ENCODE measurements around the gene BTF3. TPM values are rescaled to one million over a fixed set of nuclear protein-coding genes. Genes with fewer than 3 reads are reported as not detected.

The BTF3 gene
- total and polyA plus RNA-seq, 9 of the 15 experiments (the other 6 are each of a cell fraction or from before 2014, with no cell fraction given) = 534 to 1,637 (median 848) TPM

GRCh38 chr5:73460133-73460532 is 38.1 kb upstream of the BTF3 start:
- TF ChIP-seq DNMT1 (IDR thresholded peaks at IDR 0.05) = no peak
- TF ChIP-seq ZNF324 (CRISPR knock-in tag; IDR thresholded peaks at IDR 0.05) = no peak
- no peak for TF ChIP-seq ZBTB8A (IDR thresholded peaks at IDR 0.05; ENCODE audit: partially characterized antibody)
- no peak for TF ChIP-seq ZNF444 (CRISPR knock-in tag; IDR thresholded peaks at IDR 0.05)
- no peak for TF ChIP-seq LARP7 (IDR thresholded peaks at IDR 0.05)
- TF ChIP-seq, protein P1, sequence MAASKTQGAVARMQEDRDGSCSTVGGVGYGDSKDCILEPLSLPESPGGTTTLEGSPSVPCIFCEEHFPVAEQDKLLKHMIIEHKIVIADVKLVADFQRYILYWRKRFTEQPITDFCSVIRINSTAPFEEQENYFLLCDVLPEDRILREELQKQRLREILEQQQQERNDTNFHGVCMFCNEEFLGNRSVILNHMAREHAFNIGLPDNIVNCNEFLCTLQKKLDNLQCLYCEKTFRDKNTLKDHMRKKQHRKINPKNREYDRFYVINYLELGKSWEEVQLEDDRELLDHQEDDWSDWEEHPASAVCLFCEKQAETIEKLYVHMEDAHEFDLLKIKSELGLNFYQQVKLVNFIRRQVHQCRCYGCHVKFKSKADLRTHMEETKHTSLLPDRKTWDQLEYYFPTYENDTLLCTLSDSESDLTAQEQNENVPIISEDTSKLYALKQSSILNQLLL (CRISPR knock-in tag; IDR thresholded peaks at IDR 0.05; ENCODE audit: borderline replicate concordance) = no peak
- TF ChIP-seq, protein P2, sequence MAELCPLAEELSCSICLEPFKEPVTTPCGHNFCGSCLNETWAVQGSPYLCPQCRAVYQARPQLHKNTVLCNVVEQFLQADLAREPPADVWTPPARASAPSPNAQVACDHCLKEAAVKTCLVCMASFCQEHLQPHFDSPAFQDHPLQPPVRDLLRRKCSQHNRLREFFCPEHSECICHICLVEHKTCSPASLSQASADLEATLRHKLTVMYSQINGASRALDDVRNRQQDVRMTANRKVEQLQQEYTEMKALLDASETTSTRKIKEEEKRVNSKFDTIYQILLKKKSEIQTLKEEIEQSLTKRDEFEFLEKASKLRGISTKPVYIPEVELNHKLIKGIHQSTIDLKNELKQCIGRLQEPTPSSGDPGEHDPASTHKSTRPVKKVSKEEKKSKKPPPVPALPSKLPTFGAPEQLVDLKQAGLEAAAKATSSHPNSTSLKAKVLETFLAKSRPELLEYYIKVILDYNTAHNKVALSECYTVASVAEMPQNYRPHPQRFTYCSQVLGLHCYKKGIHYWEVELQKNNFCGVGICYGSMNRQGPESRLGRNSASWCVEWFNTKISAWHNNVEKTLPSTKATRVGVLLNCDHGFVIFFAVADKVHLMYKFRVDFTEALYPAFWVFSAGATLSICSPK (IDR thresholded peaks at IDR 0.05; ENCODE audit: borderline replicate concordance) = no peak
- no peak for TF ChIP-seq MTF1 (CRISPR knock-in tag; IDR thresholded peaks at IDR 0.05; ENCODE audit: borderline replicate concordance)
- TF ChIP-seq XRCC5 (IDR thresholded peaks at IDR 0.05; ENCODE audit: low read depth, low read length) = no peak
- no peak for TF ChIP-seq ZEB2 (IDR thresholded peaks at IDR 0.05)
- no peak for TF ChIP-seq CREB3L1 (IDR thresholded peaks at IDR 0.05; ENCODE audit: borderline replicate concordance, low read depth)
- TF ChIP-seq SAP30 (IDR thresholded peaks at IDR 0.05; ENCODE audit: borderline replicate concordance, insufficient read depth, low read depth, low read length, poor library complexity, severe bottlenecking) = no peak
- TF ChIP-seq PKNOX1 (IDR thresholded peaks at IDR 0.05) = no peak
- no peak for TF ChIP-seq NR2C1 (IDR thresholded peaks at IDR 0.05)
- no peak for TF ChIP-seq NR2C1 (tag; IDR thresholded peaks at IDR 0.05)
- no peak for TF ChIP-seq CBX5 (IDR thresholded peaks at IDR 0.05; ENCODE audit: borderline replicate concordance, low read depth)
- TF ChIP-seq TEAD2 (tag; IDR thresholded peaks at IDR 0.05) = no peak
- no peak for TF ChIP-seq TFAM (CRISPR knock-in tag; conservative IDR thresholded peaks at IDR 0.05)
- H3K27me3 ChIP-seq (ENCODE audit: control insufficient read depth in 2 of 2, insufficient read depth in 2 of 2, low read length in 2 of 2) = peaks cover 7 to 14% of the 10 kb centered on the region in 2 experiments; a peak in 2 of 5 replicates
- ATAC-seq (no peak), FAIRE-seq (no peak), DNase-seq (ENCODE audit: extremely low read depth in 1 of 4, low spot score in 3 of 4) (no peak)
- BruUV-seq (replicated peaks) = no TSS peak
- H3K4me1 ChIP-seq (replicated peaks in 1 of 2; ENCODE audit: control insufficient read depth in 2 of 2, insufficient read depth in 2 of 2, low read length in 2 of 2) = 0 out of 5 replicates have a peak, but pooled peaks cover 0 to 4% of the 10 kb centered on the region in 2 experiments
- no peak overlapping the region for H3K4me2 ChIP-seq (ENCODE audit: insufficient read depth, low read length)
- no peak overlapping the region for H3K4me3 ChIP-seq
- no peaks in the 10 kb centered on the region for H3K79me2 ChIP-seq (ENCODE audit: control insufficient read depth, insufficient read depth, low read length)
- WGBS (ENCODE audit: insufficient coverage, low coverage, missing lambda C conversion rate) = 0% methylated on average over 1 of the region's 1 CpG
- in situ Hi-C loops (cut with MboI) (no loop called here), intact Hi-C loops (cut with micrococcal nuclease) (no loop called here)
- no peak overlapping the region for H3K27ac ChIP-seq (ENCODE audit: extremely low read depth, low read depth, low read length)
- no peaks in the 10 kb centered on the region for H3K9me3 ChIP-seq (replicated peaks; ENCODE audit: control insufficient read depth, insufficient read depth, low read depth, low read length)
- no peaks in the 10 kb centered on the region for H3K36me3 ChIP-seq (ENCODE audit: control insufficient read depth, insufficient read depth, low read length)
- ChIA-PET POLR2A (no interaction called here), CTCF (ENCODE audit: low intra/inter-chr PET ratio) (no interaction called here)
- no peak overlapping the region for H2AFZ ChIP-seq (ENCODE audit: low read depth, low read length)
- H3K9ac ChIP-seq (ENCODE audit: insufficient read depth in 1 of 2, low read depth in 2 of 2, low read length in 2 of 2) = no peak overlapping the region
- H4K20me1 ChIP-seq (replicated peaks; ENCODE audit: control insufficient read depth, insufficient read depth, low read length) = no peaks in the 10 kb centered on the region
- no peaks in the 10 kb centered on the region for H3K9me1 ChIP-seq (ENCODE audit: control insufficient read depth, insufficient read depth, low read length)
